Erythroblast (primary cell): Measurements from ENCODE around the gene AADAT.

Experiments
- GATA1 ChIP-seq: IDR thresholded peaks from 2 replicates; pipeline ENCODE4 v1.6.1; 2011; ENCODE audit warnings: low read depth, mild to moderate bottlenecking, control low read depth, low read length, moderate library complexity
- POLR2A ChIP-seq: IDR thresholded peaks from 2 replicates; pipeline ENCODE4 v1.6.1; 2011; ENCODE audit warnings: mild to moderate bottlenecking, low read length

- no peak for TF ChIP-seq POLR2A
- no peak for TF ChIP-seq GATA1
Measured at GRCh38 chr4:170124406-170124805, 34.6 kb upstream of the AADAT start.
